GM12874 (cell line): Measurements from ENCODE around the gene CUL7.

Source experiments
- CTCF ChIP-seq: IDR thresholded peaks from 2 replicates; pipeline ENCODE4 v1.5.1; 2011; ENCODE audit warnings: low read depth, mild to moderate bottlenecking, control low read depth, low read length, moderate library complexity; ENCODE audit not compliant: insufficient read depth

Gene CUL7

GRCh38 chr6:43060755-43061633 is 7.3 kb upstream of the CUL7 start:
- no peak for TF ChIP-seq CTCF

DNA sequence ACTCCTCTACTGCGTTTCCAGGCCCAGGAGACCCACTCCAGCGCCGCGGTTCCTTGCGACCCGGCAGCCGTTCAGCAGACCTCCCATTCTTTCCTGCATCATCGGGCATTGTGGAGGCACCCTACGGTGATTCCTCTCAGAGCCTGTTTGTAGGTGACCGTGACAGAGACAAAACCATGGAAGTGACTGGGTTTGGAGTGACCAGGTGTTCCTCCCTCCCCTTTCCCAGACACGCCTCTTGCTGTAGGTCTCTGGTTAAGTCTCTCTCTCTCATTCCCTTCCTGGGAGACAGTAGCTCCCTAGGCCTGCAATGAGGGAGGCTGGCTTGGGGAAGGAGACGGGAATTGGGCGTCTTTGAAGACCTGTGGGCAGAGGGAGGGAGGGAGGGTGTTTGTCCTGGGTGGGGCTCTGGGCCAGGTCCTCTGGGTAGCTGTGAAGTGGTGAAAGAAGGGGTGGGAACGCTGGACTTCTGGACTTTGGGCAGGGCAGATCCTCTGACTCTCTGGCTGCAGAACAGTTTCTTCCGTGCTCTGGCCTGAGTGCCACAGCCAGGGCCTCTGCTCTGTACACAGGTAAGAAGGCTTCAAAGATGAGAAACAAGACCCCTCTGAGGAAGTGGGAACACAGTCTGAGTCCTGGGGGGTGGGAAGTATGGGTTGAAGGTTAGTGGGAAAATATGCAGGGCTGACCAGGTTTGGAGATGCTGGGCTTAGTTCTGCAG is 6.5 kb upstream of the CUL7 start:
- no peak for TF ChIP-seq CTCF

- TF ChIP-seq CTCF: no peak
Observed at GRCh38 chr6:43059168-43060033, 5.8 kb upstream of the CUL7 start, which contains the start of the genes KLC4 and MRPL2. KLC4 (plus strand) TSS chr6:43059631; CDS start chr6:43061336, 1,705 bp downstream. MRPL2 (minus strand) TSS chr6:43059434; CDS start chr6:43059381, 53 bp downstream.

DNA sequence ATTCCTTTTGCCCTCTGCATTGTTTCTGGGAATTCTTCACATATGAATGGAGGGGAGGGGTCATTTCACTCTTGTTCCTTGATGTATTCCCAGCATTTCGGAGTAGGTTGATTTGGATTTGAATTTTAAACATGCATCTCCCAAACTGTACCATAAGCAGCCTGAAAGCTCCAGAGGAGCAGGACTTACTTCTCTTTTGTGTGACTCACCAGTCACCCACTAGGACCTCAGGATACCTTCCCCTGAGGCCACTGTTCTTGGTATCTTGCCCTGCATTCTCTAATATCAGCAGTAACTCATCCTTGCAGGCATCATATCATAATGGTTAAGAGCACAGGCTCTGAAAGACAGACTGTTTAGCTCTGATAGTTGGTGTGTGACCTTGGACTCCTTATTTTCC is 4.9 kb upstream of the CUL7 start:
- no peak for TF ChIP-seq CTCF

DNA sequence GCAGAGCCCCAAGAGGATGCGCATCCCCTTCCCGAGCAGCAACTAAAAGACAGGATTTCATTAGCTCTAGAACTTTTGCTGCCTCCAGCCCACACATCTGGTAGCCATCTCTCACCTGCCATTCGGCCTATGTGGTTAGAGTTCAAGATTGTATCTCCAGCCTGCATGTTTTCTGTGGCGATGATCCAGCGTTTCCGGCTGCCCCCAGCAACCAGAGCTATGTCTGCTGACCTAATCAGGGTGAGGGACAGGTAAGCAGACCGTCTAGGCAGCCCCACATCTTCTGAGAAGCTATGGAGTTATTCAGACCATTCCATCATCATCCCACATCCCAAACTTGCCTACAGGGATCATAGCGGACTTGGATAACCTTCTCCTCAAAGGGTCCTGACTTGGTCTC is 2.3 kb upstream of the CUL7 start:
- TF ChIP-seq CTCF: no peak

GRCh38 chr6:43054206-43054943 is 724 bp upstream of the CUL7 start:
- no peak for TF ChIP-seq CTCF
